OCI-LY1 (cell line): ENCODE measurements around the gene SHOX.

ENCODE experiments used
- EZH2 ChIP-seq: fragments of 200-600 bp; sonication (generic), shearing (Covaris generic); IDR thresholded peaks from 2 replicates; pipeline ENCODE4 v1.8.0; 2017; ENCODE audit warnings: borderline replicate concordance, mixed run types, mild to moderate bottlenecking, antibody characterized with exemption, low read length, moderate library complexity, mixed read lengths
- TF ChIP-seq, protein P1 (sequence below): fragments of 200-600 bp; sonication (generic), shearing (Covaris generic); IDR thresholded peaks from 2 replicates; pipeline ENCODE4 v1.5.1; 2017; ENCODE audit warnings: mild to moderate bottlenecking, antibody characterized with exemption, low read length, moderate library complexity, mixed read lengths

DNA sequence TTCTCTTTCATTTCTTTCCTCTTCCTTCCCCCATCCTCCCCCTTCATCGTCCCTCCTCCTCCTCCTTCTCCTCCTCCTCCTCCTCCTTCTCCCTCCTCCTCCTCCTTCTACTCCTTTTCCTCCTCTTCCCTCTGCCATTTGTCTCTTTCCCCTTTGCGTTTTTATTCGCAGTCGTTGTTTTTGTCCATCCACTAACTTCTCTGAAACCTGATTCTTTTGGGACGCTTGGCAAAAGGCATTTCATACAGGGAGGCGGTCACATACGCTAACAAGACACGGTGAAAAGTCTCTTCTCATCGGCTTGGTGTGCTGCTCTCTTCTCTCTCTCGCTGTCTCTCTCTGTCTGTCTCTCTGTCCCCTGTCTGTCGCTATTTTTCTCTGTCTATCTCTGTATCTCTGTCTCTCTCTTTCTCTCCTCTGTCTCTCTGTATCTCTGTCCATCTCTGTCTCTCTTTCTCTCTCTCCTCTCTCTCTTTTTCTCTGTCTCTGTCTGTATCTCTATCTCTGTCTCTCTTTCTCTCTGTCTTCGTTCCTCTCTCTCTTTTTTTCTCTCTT lies 5.4 kb upstream of the SHOX start:
- TF ChIP-seq, protein P1, sequence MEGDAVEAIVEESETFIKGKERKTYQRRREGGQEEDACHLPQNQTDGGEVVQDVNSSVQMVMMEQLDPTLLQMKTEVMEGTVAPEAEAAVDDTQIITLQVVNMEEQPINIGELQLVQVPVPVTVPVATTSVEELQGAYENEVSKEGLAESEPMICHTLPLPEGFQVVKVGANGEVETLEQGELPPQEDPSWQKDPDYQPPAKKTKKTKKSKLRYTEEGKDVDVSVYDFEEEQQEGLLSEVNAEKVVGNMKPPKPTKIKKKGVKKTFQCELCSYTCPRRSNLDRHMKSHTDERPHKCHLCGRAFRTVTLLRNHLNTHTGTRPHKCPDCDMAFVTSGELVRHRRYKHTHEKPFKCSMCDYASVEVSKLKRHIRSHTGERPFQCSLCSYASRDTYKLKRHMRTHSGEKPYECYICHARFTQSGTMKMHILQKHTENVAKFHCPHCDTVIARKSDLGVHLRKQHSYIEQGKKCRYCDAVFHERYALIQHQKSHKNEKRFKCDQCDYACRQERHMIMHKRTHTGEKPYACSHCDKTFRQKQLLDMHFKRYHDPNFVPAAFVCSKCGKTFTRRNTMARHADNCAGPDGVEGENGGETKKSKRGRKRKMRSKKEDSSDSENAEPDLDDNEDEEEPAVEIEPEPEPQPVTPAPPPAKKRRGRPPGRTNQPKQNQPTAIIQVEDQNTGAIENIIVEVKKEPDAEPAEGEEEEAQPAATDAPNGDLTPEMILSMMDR, result no peak
- no peak for TF ChIP-seq EZH2
